Retinal pigment epithelial cell (primary cell): Measurements from ENCODE around the gene MEX3C.

ENCODE experiments used
- DNase-seq: peaks from one replicate; pipeline ENCODE4 v3.0.0-alpha.2; 2010; ENCODE audit warnings: low read depth
- H3K4me3 ChIP-seq: 2 replicates; pipeline ENCODE4 v1.5.1; 2011; ENCODE audit warnings: mild to moderate bottlenecking, low read length, control low read depth, moderate library complexity
- CTCF ChIP-seq: conservative IDR thresholded peaks from 2 replicates; pipeline ENCODE4 v1.5.1; 2011; ENCODE audit warnings: low read depth, low read length, control low read depth, inconsistent platforms

MEX3C gene

GRCh38 chr18:51157215-51157614 lies 40.3 kb downstream of the MEX3C start:
- no peak for DNase-seq
- no peak overlapping the region for H3K4me3 ChIP-seq
- TF ChIP-seq CTCF, result no peak

- DNase-seq, result no peak
- H3K4me3 ChIP-seq, result no peak overlapping the region
- TF ChIP-seq CTCF, result no peak
These were observed 42.9 kb downstream of the MEX3C start for GRCh38 chr18:51154431-51155063.

- no peak overlapping the region for H3K4me3 ChIP-seq
- TF ChIP-seq CTCF, result no peak
- no peak for DNase-seq
These were observed 43.7 kb downstream of the MEX3C start for GRCh38 chr18:51153659-51154371.

- no peak overlapping the region for H3K4me3 ChIP-seq
- DNase-seq, result no peak
- no peak for TF ChIP-seq CTCF
These were observed 45.6 kb downstream of the MEX3C start for GRCh38 chr18:51151568-51152511.

GRCh38 chr18:51151185-51151567 lies 46.3 kb downstream of the MEX3C start:
- TF ChIP-seq CTCF, result no peak
- no peak overlapping the region for H3K4me3 ChIP-seq
- DNase-seq, result no peak

GRCh38 chr18:51150113-51150700 lies 47.3 kb downstream of the MEX3C start:
- no peak for TF ChIP-seq CTCF
- no peak overlapping the region for H3K4me3 ChIP-seq
- DNase-seq, result peak; percentile 54
